IPS-18c (cell line): ENCODE results near the gene PTH2R.
"Not testable (repeated sequence)": the region's sequence is repeated elsewhere in the genome, so short reads cannot be mapped to it uniquely, and the experiment has no call there.

Experiments used
- H3K4me3 ChIP-seq: 2 replicates; pipeline ENCODE4 v1.7.0; 2013; ENCODE audit warnings: low read depth, mild to moderate bottlenecking, low read length, moderate library complexity; ENCODE audit not compliant: insufficient read depth
- H3K9me3 ChIP-seq: one replicate; pipeline ENCODE4 v1.6.1; 2013; ENCODE audit warnings: mild to moderate bottlenecking, low read length, moderate library complexity; ENCODE audit not compliant: control insufficient read depth, insufficient read depth

Gene PTH2R

GRCh38 chr2:208464205-208464604 lies 57.6 kb downstream of the PTH2R start:
- no peaks in the 10 kb centered on the region for H3K9me3 ChIP-seq
- H3K4me3 ChIP-seq = no peak overlapping the region

GRCh38 chr2:208466151-208466919 lies 59.7 kb downstream of the PTH2R start:
- Histone ChIP-seq H3K4me3 (no peak overlapping the region), H3K9me3 (peaks cover under 1% of the 10 kb centered on the region)

GRCh38 chr2:208466920-208467298 lies 60.3 kb downstream of the PTH2R start:
- no peak overlapping the region for H3K4me3 ChIP-seq
- peaks cover 3% of the 10 kb centered on the region for H3K9me3 ChIP-seq

- H3K4me3 ChIP-seq = no peak overlapping the region
- peaks cover 6% of the 10 kb centered on the region for H3K9me3 ChIP-seq
Observed at GRCh38 chr2:208467564-208467963, 61.0 kb downstream of the PTH2R start.

GRCh38 chr2:208477741-208478140 lies 71.1 kb downstream of the PTH2R start:
- Histone ChIP-seq H3K9me3 (no peaks in the 10 kb centered on the region), H3K4me3 (no peak overlapping the region)

GRCh38 chr2:208479342-208479741 lies 72.8 kb downstream of the PTH2R start:
- no peak overlapping the region for H3K4me3 ChIP-seq
- H3K9me3 ChIP-seq = no peaks in the 10 kb centered on the region

GRCh38 chr2:208481945-208482344 lies 75.4 kb downstream of the PTH2R start:
- H3K9me3 ChIP-seq, H3K4me3 ChIP-seq: not testable (repeated sequence)

GRCh38 chr2:208482453-208483015 lies 75.9 kb downstream of the PTH2R start:
- not testable (repeated sequence) for H3K9me3 ChIP-seq, H3K4me3 ChIP-seq

GRCh38 chr2:208485390-208485789 lies 78.8 kb downstream of the PTH2R start:
- no peaks in the 10 kb centered on the region for H3K9me3 ChIP-seq
- H3K4me3 ChIP-seq = no peak overlapping the region

- no peak overlapping the region for H3K4me3 ChIP-seq
Observed at GRCh38 chr2:208488686-208489564, 82.3 kb downstream of the PTH2R start.

GRCh38 chr2:208489687-208490086 lies 83.1 kb downstream of the PTH2R start:
- Histone ChIP-seq H3K9me3 (no peaks in the 10 kb centered on the region), H3K4me3 (no peak overlapping the region)

More at GRCh38 chr2:208488686-208489564, 82.3 kb downstream of the PTH2R start:
- H3K9me3 ChIP-seq = no peaks in the 10 kb centered on the region

- Histone ChIP-seq H3K9me3 (no peaks in the 10 kb centered on the region), H3K4me3 (no peak overlapping the region)
Observed at GRCh38 chr2:208490492-208490891, 83.9 kb downstream of the PTH2R start.

GRCh38 chr2:208491641-208492040 lies 85.0 kb downstream of the PTH2R start:
- Histone ChIP-seq H3K9me3 (no peaks in the 10 kb centered on the region), H3K4me3 (no peak overlapping the region)

GRCh38 chr2:208492069-208492468 lies 85.5 kb downstream of the PTH2R start:
- H3K4me3 ChIP-seq = no peak overlapping the region
- H3K9me3 ChIP-seq = no peaks in the 10 kb centered on the region

GRCh38 chr2:208493186-208493585 lies 86.6 kb downstream of the PTH2R start:
- H3K9me3 ChIP-seq = no peaks in the 10 kb centered on the region
- no peak overlapping the region for H3K4me3 ChIP-seq

- no peak overlapping the region for H3K4me3 ChIP-seq
- no peaks in the 10 kb centered on the region for H3K9me3 ChIP-seq
Observed at GRCh38 chr2:208496129-208496528, 89.5 kb downstream of the PTH2R start.

GRCh38 chr2:208501206-208501605 lies 94.6 kb downstream of the PTH2R start:
- no peak overlapping the region for H3K4me3 ChIP-seq
- no peaks in the 10 kb centered on the region for H3K9me3 ChIP-seq

GRCh38 chr2:208502288-208502687 lies 95.7 kb downstream of the PTH2R start:
- Histone ChIP-seq H3K4me3 (no peak overlapping the region), H3K9me3 (no peaks in the 10 kb centered on the region)
